ENCODE data around the gene FARS2.

The FARS2 gene

GRCh38 chr6:5260661-5261544 lies at the start of gene FARS2, which contains the start of gene LYRM4 (continued):
- TF ChIP-seq ZBTB21 (tag by site-specific recombination; IDR thresholded peaks at IDR 0.05) (peak; percentile 40; the same call in 1 of the 2 replicates), ZNF600 (tag by site-specific recombination; IDR thresholded peaks at IDR 0.05) (no peak), ZNF518A (tag by site-specific recombination; conservative IDR thresholded peaks at IDR 0.05; ENCODE audit: low read depth) (peak; percentile 54; the same call in 1 of the 2 replicates), SP3 (tag by site-specific recombination; IDR thresholded peaks at IDR 0.05) (peak; percentile 95), KLF10 (tag by site-specific recombination; IDR thresholded peaks at IDR 0.05) (peak; percentile 96), ZNF777 (tag by site-specific recombination; IDR thresholded peaks at IDR 0.05; ENCODE audit: borderline replicate concordance) (peak; percentile 95), ZBTB10 (tag by site-specific recombination; IDR thresholded peaks at IDR 0.05) (peak; percentile 45; the same call in 1 of the 2 replicates), ZNF37A (tag by site-specific recombination; IDR thresholded peaks at IDR 0.05) (no peak), ZNF138 (tag by site-specific recombination; IDR thresholded peaks at IDR 0.05; ENCODE audit: borderline replicate concordance) (no peak), PATZ1 (tag by site-specific recombination; IDR thresholded peaks at IDR 0.05) (peak; percentile 92), ZNF24 (tag by site-specific recombination; IDR thresholded peaks at IDR 0.05) (0 out of 2 replicates have a peak, but pooled peaks have one; percentile 34), ZNF394 (tag by site-specific recombination; IDR thresholded peaks at IDR 0.05; ENCODE audit: borderline replicate concordance) (peak; percentile 53), AEBP2 (tag by site-specific recombination; IDR thresholded peaks at IDR 0.05; ENCODE audit: borderline replicate concordance) (no peak), ZSCAN30 (tag by site-specific recombination; IDR thresholded peaks at IDR 0.05) (0 out of 2 replicates have a peak, but pooled peaks have one; percentile 34), MYNN (tag by site-specific recombination; IDR thresholded peaks at IDR 0.05; ENCODE audit: borderline replicate concordance) (peak; percentile 66; the same call in 1 of the 2 replicates), ZNF335 (tag by site-specific recombination; conservative IDR thresholded peaks at IDR 0.05) (peak; percentile 100), ZBTB1 (tag by site-specific recombination; IDR thresholded peaks at IDR 0.05) (no peak), ZNF404 (tag by site-specific recombination; IDR thresholded peaks at IDR 0.05) (no peak), ZNF148 (tag by site-specific recombination; IDR thresholded peaks at IDR 0.05; ENCODE audit: borderline replicate concordance) (0 out of 2 replicates have a peak, but pooled peaks have one; percentile 63), KLF7 (tag by site-specific recombination; IDR thresholded peaks at IDR 0.05; ENCODE audit: borderline replicate concordance) (0 out of 2 replicates have a peak, but pooled peaks have one; percentile 55), INSM2 (tag by site-specific recombination; IDR thresholded peaks at IDR 0.05) (no peak), ZNF2 (tag by site-specific recombination; IDR thresholded peaks at IDR 0.05) (peak; percentile 76; the same call in 1 of the 2 replicates)
